ENCODE results near the gene MAD1L1.
A peak's percentile ranks its signal among the peaks of the same experiment; 100 is the strongest.

MAD1L1 gene

GRCh38 chr7:2122651-2123050 is 110.1 kb downstream of the MAD1L1 start:
- Histone ChIP-seq H3K4me3 (ENCODE audit: low read length) (no peak overlapping the region), H3K27ac (ENCODE audit: low read depth, low read length) (no peak overlapping the region), H3K36me3 (ENCODE audit: control insufficient read depth, insufficient read depth, low read length) (peaks cover 2% of the 10 kb centered on the region), H3K4me1 (ENCODE audit: control insufficient read depth, insufficient read depth, low read length) (no peaks in the 10 kb centered on the region), H3K27me3 (ENCODE audit: control insufficient read depth, insufficient read depth, low read length) (no peaks in the 10 kb centered on the region), H3K9ac (ENCODE audit: low read length) (no peak overlapping the region)

- Histone ChIP-seq H3K36me3 (ENCODE audit: control insufficient read depth, insufficient read depth, low read length) (peaks cover 2% of the 10 kb centered on the region), H3K27ac (ENCODE audit: low read depth, low read length) (no peak overlapping the region), H3K27me3 (ENCODE audit: control insufficient read depth, insufficient read depth, low read length) (no peaks in the 10 kb centered on the region), H3K9ac (ENCODE audit: low read length) (no peak overlapping the region), H3K4me1 (ENCODE audit: control insufficient read depth, insufficient read depth, low read length) (peaks cover 14% of the 10 kb centered on the region), H3K4me3 (ENCODE audit: low read length) (no peak overlapping the region)
Measured at GRCh38 chr7:2120841-2121830, 111.6 kb downstream of the MAD1L1 start.

GRCh38 chr7:2120251-2120660 is 112.5 kb downstream of the MAD1L1 start:
- no peak overlapping the region for H3K9ac ChIP-seq (ENCODE audit: low read length)
- H3K36me3 ChIP-seq (ENCODE audit: control insufficient read depth, insufficient read depth, low read length) = peaks cover 2% of the 10 kb centered on the region
- no peaks in the 10 kb centered on the region for H3K27me3 ChIP-seq (ENCODE audit: control insufficient read depth, insufficient read depth, low read length)
- H3K4me1 ChIP-seq (ENCODE audit: control insufficient read depth, insufficient read depth, low read length) = peaks cover 14% of the 10 kb centered on the region
- H3K4me3 ChIP-seq (ENCODE audit: low read length) = no peak overlapping the region
- no peak overlapping the region for H3K27ac ChIP-seq (ENCODE audit: low read depth, low read length)

- peaks cover 14% of the 10 kb centered on the region for H3K4me1 ChIP-seq (ENCODE audit: control insufficient read depth, insufficient read depth, low read length)
- H3K27ac ChIP-seq (ENCODE audit: low read depth, low read length) = no peak overlapping the region
Measured at GRCh38 chr7:2118630-2119190, 114.0 kb downstream of the MAD1L1 start.

GRCh38 chr7:2118056-2118455 is 114.7 kb downstream of the MAD1L1 start:
- Histone ChIP-seq H3K4me3 (ENCODE audit: low read length) (no peak overlapping the region), H3K27ac (ENCODE audit: low read depth, low read length) (no peak overlapping the region), H3K27me3 (ENCODE audit: control insufficient read depth, insufficient read depth, low read length) (no peaks in the 10 kb centered on the region), H3K9ac (ENCODE audit: low read length) (no peak overlapping the region), H3K4me1 (ENCODE audit: control insufficient read depth, insufficient read depth, low read length) (peaks cover 14% of the 10 kb centered on the region), H3K36me3 (ENCODE audit: control insufficient read depth, insufficient read depth, low read length) (peaks cover 2% of the 10 kb centered on the region)

More at GRCh38 chr7:2118630-2119190, 114.0 kb downstream of the MAD1L1 start:
- no peak overlapping the region for H3K9ac ChIP-seq (ENCODE audit: low read length)
- H3K27me3 ChIP-seq (ENCODE audit: control insufficient read depth, insufficient read depth, low read length) = no peaks in the 10 kb centered on the region
- H3K4me3 ChIP-seq (ENCODE audit: low read length) = no peak overlapping the region
- peaks cover 2% of the 10 kb centered on the region for H3K36me3 ChIP-seq (ENCODE audit: control insufficient read depth, insufficient read depth, low read length)

GRCh38 chr7:2117646-2118045 is 115.1 kb downstream of the MAD1L1 start:
- Histone ChIP-seq H3K4me3 (ENCODE audit: low read length) (no peak overlapping the region), H3K9ac (ENCODE audit: low read length) (no peak overlapping the region), H3K27ac (ENCODE audit: low read depth, low read length) (peak overlapping the region; percentile 83), H3K4me1 (ENCODE audit: control insufficient read depth, insufficient read depth, low read length) (peaks cover 14% of the 10 kb centered on the region), H3K27me3 (ENCODE audit: control insufficient read depth, insufficient read depth, low read length) (no peaks in the 10 kb centered on the region), H3K36me3 (ENCODE audit: control insufficient read depth, insufficient read depth, low read length) (peaks cover 1% of the 10 kb centered on the region)

GRCh38 chr7:2116989-2117591 is 115.7 kb downstream of the MAD1L1 start:
- Histone ChIP-seq H3K9ac (ENCODE audit: low read length) (no peak overlapping the region), H3K27ac (ENCODE audit: low read depth, low read length) (peak overlapping the region; percentile 83), H3K36me3 (ENCODE audit: control insufficient read depth, insufficient read depth, low read length) (no peaks in the 10 kb centered on the region), H3K4me3 (ENCODE audit: low read length) (peak overlapping the region; percentile 5), H3K4me1 (ENCODE audit: control insufficient read depth, insufficient read depth, low read length) (peaks cover 14% of the 10 kb centered on the region), H3K27me3 (ENCODE audit: control insufficient read depth, insufficient read depth, low read length) (no peaks in the 10 kb centered on the region)

GRCh38 chr7:2116448-2116810 is 116.3 kb downstream of the MAD1L1 start:
- Histone ChIP-seq H3K27me3 (ENCODE audit: control insufficient read depth, insufficient read depth, low read length) (no peaks in the 10 kb centered on the region), H3K4me3 (ENCODE audit: low read length) (no peak overlapping the region), H3K27ac (ENCODE audit: low read depth, low read length) (peak overlapping the region; percentile 83), H3K9ac (ENCODE audit: low read length) (no peak overlapping the region), H3K36me3 (ENCODE audit: control insufficient read depth, insufficient read depth, low read length) (no peaks in the 10 kb centered on the region), H3K4me1 (ENCODE audit: control insufficient read depth, insufficient read depth, low read length) (peaks cover 14% of the 10 kb centered on the region)

- H3K4me1 ChIP-seq (ENCODE audit: control insufficient read depth, insufficient read depth, low read length) = peaks cover 18% of the 10 kb centered on the region
- no peaks in the 10 kb centered on the region for H3K36me3 ChIP-seq (ENCODE audit: control insufficient read depth, insufficient read depth, low read length)
- H3K27ac ChIP-seq (ENCODE audit: low read depth, low read length) = peak overlapping the region; percentile 83
- no peaks in the 10 kb centered on the region for H3K27me3 ChIP-seq (ENCODE audit: control insufficient read depth, insufficient read depth, low read length)
- no peak overlapping the region for H3K4me3 ChIP-seq (ENCODE audit: low read length)
- H3K9ac ChIP-seq (ENCODE audit: low read length) = no peak overlapping the region
Measured at GRCh38 chr7:2115760-2116447, 116.8 kb downstream of the MAD1L1 start.

- Histone ChIP-seq H3K27ac (ENCODE audit: low read depth, low read length) (no peak overlapping the region), H3K9ac (ENCODE audit: low read length) (no peak overlapping the region), H3K4me3 (ENCODE audit: low read length) (no peak overlapping the region), H3K4me1 (ENCODE audit: control insufficient read depth, insufficient read depth, low read length) (peaks cover 22% of the 10 kb centered on the region), H3K36me3 (ENCODE audit: control insufficient read depth, insufficient read depth, low read length) (no peaks in the 10 kb centered on the region), H3K27me3 (ENCODE audit: control insufficient read depth, insufficient read depth, low read length) (no peaks in the 10 kb centered on the region)
Measured at GRCh38 chr7:2114926-2115759, 117.6 kb downstream of the MAD1L1 start.

GRCh38 chr7:2114052-2114451 is 118.7 kb downstream of the MAD1L1 start:
- H3K27ac ChIP-seq (ENCODE audit: low read depth, low read length) = no peak overlapping the region

More at GRCh38 chr7:2114052-2114451, 118.7 kb downstream of the MAD1L1 start:
- Histone ChIP-seq H3K9ac (ENCODE audit: low read length) (no peak overlapping the region), H3K36me3 (ENCODE audit: control insufficient read depth, insufficient read depth, low read length) (no peaks in the 10 kb centered on the region), H3K27me3 (ENCODE audit: control insufficient read depth, insufficient read depth, low read length) (no peaks in the 10 kb centered on the region), H3K4me3 (ENCODE audit: low read length) (no peak overlapping the region), H3K4me1 (ENCODE audit: control insufficient read depth, insufficient read depth, low read length) (peaks cover 22% of the 10 kb centered on the region)

Measured in rectal smooth muscle tissue (tissue), 1 donor.